Activated CD4-positive, alpha-beta T cell treated with anti-CD3 and anti-CD28 coated beads for 36 hours (primary cell): Measurements from ENCODE around the gene TSC2. TPM values are rescaled to one million over a fixed set of nuclear protein-coding genes. Genes with fewer than 3 reads are reported as not detected.
"Not testable (repeated sequence)": the region's sequence is repeated elsewhere in the genome, so short reads cannot be mapped to it uniquely, and the experiment has no call there.

ENCODE experiments used
- ATAC-seq: fragments of 200-7000 bp; cut with Tn5 transposase; one replicate; pipeline ENCODE4 v1.10.0; 2021; ENCODE audit warnings: mild to moderate bottlenecking, moderate library complexity
- CTCF ChIA-PET: fragments of 350-600 bp; sonication (Branson Sonifier 250); formaldehyde crosslinking; loops from one replicate; lab custom pipeline; 2021; ENCODE audit warnings: antibody characterized with exemption; lab: Charles Lee
- POLR2A ChIA-PET: fragments of 350-600 bp; sonication (Branson Sonifier 250); formaldehyde crosslinking; loops from one replicate; lab custom pipeline; 2021; ENCODE audit warnings: antibody characterized with exemption, inconsistent platforms; lab: Charles Lee
- DNase-seq: peaks from one replicate; pipeline ENCODE4 v3.0.0-alpha.2; 2020
- H3K27ac Mint-ChIP-seq: one replicate; pipeline ENCODE4 v1.8.0; 2021; ENCODE audit warnings: mixed read lengths
- H3K27me3 Mint-ChIP-seq: one replicate; pipeline ENCODE4 v1.8.0; 2021; ENCODE audit warnings: mixed read lengths
- H3K36me3 Mint-ChIP-seq: one replicate; pipeline ENCODE4 v1.8.0; 2021; ENCODE audit warnings: low read depth, mixed read lengths
- H3K4me1 Mint-ChIP-seq: one replicate; pipeline ENCODE4 v1.8.0; 2021; ENCODE audit warnings: mixed read lengths
- H3K4me3 Mint-ChIP-seq: one replicate; pipeline ENCODE4 v1.8.0; 2021; ENCODE audit warnings: mild to moderate bottlenecking, moderate library complexity, mixed read lengths
- H3K9me3 Mint-ChIP-seq: one replicate; pipeline ENCODE4 v1.8.0; 2021; ENCODE audit warnings: low read depth, mixed read lengths
- intact Hi-C, 2 experiments: fragments of 100-400 bp; cut with DNase I in 1 of 2; cut with micrococcal nuclease in 1 of 2; formaldehyde crosslinking; loops; one replicate each; pipeline versions ENCODE4 v1.14.2 to v1.15.1; 2022 to 2024; cut with DNase I, micrococcal nuclease
- total RNA-seq, 2 experiments: library from RNA; stranded (reverse); gene quantifications; one replicate each; pipeline ENCODE4 v1.2.3, GENCODE V29; 2021

Gene TSC2
- total RNA-seq, 2 experiments from 2014 or later: 49.6 to 72.9 TPM

GRCh38 chr16:2089706-2090480 is 42.1 kb downstream of the TSC2 start:
- Mint-ChIP-seq H3K4me3 (no peak overlapping the region), H3K27ac (no peak overlapping the region), H3K9me3 (no peaks in the 10 kb centered on the region), H3K27me3 (no peaks in the 10 kb centered on the region), H3K36me3 (peaks cover 6% of the 10 kb centered on the region), H3K4me1 (no peaks in the 10 kb centered on the region)
- ATAC-seq (no peak), DNase-seq (no peak)
- POLR2A ChIA-PET: no interaction called here
- CTCF ChIA-PET: no interaction called here
- intact Hi-C loops: no loop called here

- Mint-ChIP-seq H3K4me3 (no peak overlapping the region), H3K9me3 (no peaks in the 10 kb centered on the region), H3K27me3 (no peaks in the 10 kb centered on the region), H3K36me3 (peaks cover 6% of the 10 kb centered on the region), H3K4me1 (no peaks in the 10 kb centered on the region), H3K27ac (no peak overlapping the region)
- ChIA-PET POLR2A (no interaction called here), CTCF (no interaction called here)
- intact Hi-C loops: no loop called here
- DNase-seq (no peak), ATAC-seq (no peak)
Observed at GRCh38 chr16:2090481-2090776, 42.6 kb downstream of the TSC2 start.

GRCh38 chr16:2090777-2091546 is 43.2 kb downstream of the TSC2 start:
- peak; percentile 31 for DNase-seq
- Mint-ChIP-seq H3K4me1 (no peaks in the 10 kb centered on the region), H3K27ac (no peak overlapping the region)

GRCh38 chr16:2091547-2092255 is 43.9 kb downstream of the TSC2 start:
- Mint-ChIP-seq H3K36me3 (peaks cover 6% of the 10 kb centered on the region), H3K9me3 (no peaks in the 10 kb centered on the region), H3K4me1 (no peaks in the 10 kb centered on the region), H3K27ac (no peak overlapping the region), H3K27me3 (no peaks in the 10 kb centered on the region), H3K4me3 (no peak overlapping the region)
- intact Hi-C loops: no loop called here
- DNase-seq: no peak
- POLR2A ChIA-PET: no interaction called here
- no peak for ATAC-seq
- CTCF ChIA-PET: no interaction called here

More at GRCh38 chr16:2090777-2091546, 43.2 kb downstream of the TSC2 start:
- H3K36me3 Mint-ChIP-seq: peaks cover 6% of the 10 kb centered on the region
- intact Hi-C loops: no loop called here
- ATAC-seq: peak; percentile 38
- ChIA-PET POLR2A (no interaction called here), CTCF (no interaction called here)
- no peaks in the 10 kb centered on the region for H3K27me3 Mint-ChIP-seq
- H3K9me3 Mint-ChIP-seq: no peaks in the 10 kb centered on the region
- no peak overlapping the region for H3K4me3 Mint-ChIP-seq

GRCh38 chr16:2092256-2092620 is 44.5 kb downstream of the TSC2 start:
- H3K36me3 Mint-ChIP-seq: peaks cover 9% of the 10 kb centered on the region
- no peaks in the 10 kb centered on the region for H3K9me3 Mint-ChIP-seq
- POLR2A ChIA-PET: no interaction called here
- H3K27me3 Mint-ChIP-seq: no peaks in the 10 kb centered on the region
- ATAC-seq: no peak
- CTCF ChIA-PET: no interaction called here
- no peak for DNase-seq
- intact Hi-C loops: no loop called here
- H3K4me1 Mint-ChIP-seq: no peaks in the 10 kb centered on the region
- H3K4me3 Mint-ChIP-seq: no peak overlapping the region
- no peak overlapping the region for H3K27ac Mint-ChIP-seq

- H3K27me3 Mint-ChIP-seq: no peaks in the 10 kb centered on the region
- H3K9me3 Mint-ChIP-seq: no peaks in the 10 kb centered on the region
- peaks cover 9% of the 10 kb centered on the region for H3K36me3 Mint-ChIP-seq
- ChIA-PET POLR2A (no interaction called here), CTCF (no interaction called here)
- no peak overlapping the region for H3K4me3 Mint-ChIP-seq
- intact Hi-C loops: no loop called here
- H3K4me1 Mint-ChIP-seq: no peaks in the 10 kb centered on the region
- DNase-seq (no peak), ATAC-seq (no peak)
- no peak overlapping the region for H3K27ac Mint-ChIP-seq
Observed at GRCh38 chr16:2092866-2093265, 45.1 kb downstream of the TSC2 start.

- ATAC-seq: no peak
Observed at GRCh38 chr16:2093793-2094192, 46.0 kb downstream of the TSC2 start.

GRCh38 chr16:2095315-2095853 is 47.6 kb downstream of the TSC2 start:
- Mint-ChIP-seq H3K27me3 (no peaks in the 10 kb centered on the region), H3K4me1 (no peaks in the 10 kb centered on the region), H3K27ac (no peak overlapping the region), H3K9me3 (no peaks in the 10 kb centered on the region), H3K36me3 (peaks cover 8% of the 10 kb centered on the region), H3K4me3 (no peak overlapping the region)
- POLR2A ChIA-PET: no interaction called here
- intact Hi-C loops: no loop called here
- no peak for DNase-seq
- CTCF ChIA-PET: no interaction called here
- ATAC-seq: no peak

More at GRCh38 chr16:2093793-2094192, 46.0 kb downstream of the TSC2 start:
- Mint-ChIP-seq H3K4me1 (no peaks in the 10 kb centered on the region), H3K36me3 (peaks cover 9% of the 10 kb centered on the region), H3K27me3 (no peaks in the 10 kb centered on the region), H3K9me3 (no peaks in the 10 kb centered on the region), H3K27ac (no peak overlapping the region), H3K4me3 (no peak overlapping the region)
- intact Hi-C loops: no loop called here
- POLR2A ChIA-PET: no interaction called here
- no peak for DNase-seq
- CTCF ChIA-PET: no interaction called here

GRCh38 chr16:2095918-2096582 is 48.3 kb downstream of the TSC2 start:
- peaks cover 6% of the 10 kb centered on the region for H3K36me3 Mint-ChIP-seq
- no peak overlapping the region for H3K27ac Mint-ChIP-seq
- DNase-seq (no peak), ATAC-seq (no peak)
- H3K4me3 Mint-ChIP-seq: no peak overlapping the region
- no peaks in the 10 kb centered on the region for H3K9me3 Mint-ChIP-seq
- ChIA-PET POLR2A (no interaction called here), CTCF (no interaction called here)
- intact Hi-C loops: no loop called here
- H3K4me1 Mint-ChIP-seq: no peaks in the 10 kb centered on the region
- no peaks in the 10 kb centered on the region for H3K27me3 Mint-ChIP-seq

- peaks cover 6% of the 10 kb centered on the region for H3K36me3 Mint-ChIP-seq
- no peaks in the 10 kb centered on the region for H3K4me1 Mint-ChIP-seq
- H3K9me3 Mint-ChIP-seq: no peaks in the 10 kb centered on the region
- no peak for DNase-seq
- CTCF ChIA-PET: no interaction called here
- H3K4me3 Mint-ChIP-seq: no peak overlapping the region
- ATAC-seq: no peak
- no peak overlapping the region for H3K27ac Mint-ChIP-seq
- POLR2A ChIA-PET: no interaction called here
- H3K27me3 Mint-ChIP-seq: no peaks in the 10 kb centered on the region
- intact Hi-C loops: no loop called here
Observed at GRCh38 chr16:2096853-2097595, 49.2 kb downstream of the TSC2 start.

GRCh38 chr16:2097689-2098088 is 49.9 kb downstream of the TSC2 start:
- H3K4me1 Mint-ChIP-seq, H3K36me3 Mint-ChIP-seq, ATAC-seq, CTCF ChIA-PET, H3K27ac Mint-ChIP-seq, H3K4me3 Mint-ChIP-seq, H3K9me3 Mint-ChIP-seq, POLR2A ChIA-PET, H3K27me3 Mint-ChIP-seq, DNase-seq, intact Hi-C loops: not testable (repeated sequence)
